Sigmoid colon (tissue), 7 donors: ENCODE results near the gene HPS1. TPM values are rescaled to one million over a fixed set of nuclear protein-coding genes. Genes with fewer than 3 reads are reported as not detected.

Experiments used
- DNase-seq: peaks from one replicate; pipeline ENCODE4 v3.0.0-alpha.2; 2019
- H3K27ac ChIP-seq, 4 donors: fragments of 200-600 bp; sonication (generic); one replicate each; pipeline ENCODE4 v1.5.1; 2016 to 2019; ENCODE audit warnings: mild to moderate bottlenecking in 1 of 4
- H3K27me3 ChIP-seq, 3 donors: fragments of 200-600 bp; sonication (generic); one replicate each; pipeline ENCODE4 v1.5.1; 2019; ENCODE audit warnings: mild to moderate bottlenecking in 1 of 3
- H3K36me3 ChIP-seq, 4 donors: fragments of 200-600 bp; sonication (generic); one replicate each; pipeline ENCODE4 v1.5.1; 2016 to 2019
- H3K4me1 ChIP-seq, 4 donors: fragments of 200-600 bp; sonication (generic); one replicate each; pipeline ENCODE4 v1.5.1; 2017 to 2019
- H3K4me3 ChIP-seq, 4 donors: fragments of 200-600 bp; sonication (generic); one replicate each; pipeline ENCODE4 v1.5.1; 2017 to 2019; ENCODE audit warnings: mild to moderate bottlenecking in 2 of 4, moderate library complexity in 1 of 4
- H3K9me3 ChIP-seq, 4 donors: fragments of 200-600 bp in 3 of 4; sonication (generic) in 3 of 4; one replicate each; pipeline versions ENCODE4 v1.5.1 to v1.6.1; 2013 to 2019
- CTCF ChIP-seq, 4 experiments: fragments of 450-650 bp in 3 of 4; fragments of 200-600 bp in 1 of 4; IDR thresholded peaks; one replicate each; pipeline ENCODE4 v1.5.1; 2016 to 2019; ENCODE audit warnings: antibody characterized with exemption in 4 of 4, mild to moderate bottlenecking in 3 of 4, moderate library complexity in 2 of 4
- EP300 ChIP-seq, 4 donors: sonication (generic); formaldehyde crosslinking; IDR thresholded peaks; one replicate each; pipeline ENCODE4 v1.6.1; 2017; ENCODE audit warnings: antibody characterized with exemption in 4 of 4
- POLR2A ChIP-seq, 2 donors: fragments of 450-650 bp; IDR thresholded peaks; one replicate each; pipeline ENCODE4 v1.6.1; 2016; ENCODE audit warnings: antibody characterized with exemption in 2 of 2, mild to moderate bottlenecking in 2 of 2, moderate library complexity in 2 of 2
- POLR2AphosphoS5 ChIP-seq, 4 donors: sonication (generic); formaldehyde crosslinking; IDR thresholded peaks; one replicate each; pipeline ENCODE4 v1.6.1; 2017; ENCODE audit warnings: antibody characterized with exemption in 4 of 4
- WGBS, 2 donors: extraction: QIAGEN DNeasy Blood & Tissue Kit; methylation state at CpG; one replicate each; pipeline ENCODE4 v1.1.7; 2013; 5-methylcytosine and 5-hydroxymethylcytosine counted together
- intact Hi-C: fragments of 100-400 bp; cut with DNase I; formaldehyde crosslinking; loops from one replicate; pipeline ENCODE4 v1.15.1; 2023
- polyA plus RNA-seq, 3 donors: library from polyadenylated mRNA; stranded (reverse); fragments of 200-250 nt; gene quantifications; one replicate each; pipeline ENCODE4 v1.2.3, GENCODE V29; 2013
- total RNA-seq, 4 donors: library from RNA; depleted of rRNA; stranded (reverse); fragments of >200 nt; gene quantifications; one replicate each; pipeline ENCODE4 v1.1.0, GENCODE V29; 2016
- donor health status: healthy with polysubstance abuse.
- donor health status: Bipolar disorder and iron deficiency.
- donor health status: healthy.

HPS1 gene
- total and polyA plus RNA-seq, 7 donors: 44.7 to 93.1 (median 70.7) TPM

DNA sequence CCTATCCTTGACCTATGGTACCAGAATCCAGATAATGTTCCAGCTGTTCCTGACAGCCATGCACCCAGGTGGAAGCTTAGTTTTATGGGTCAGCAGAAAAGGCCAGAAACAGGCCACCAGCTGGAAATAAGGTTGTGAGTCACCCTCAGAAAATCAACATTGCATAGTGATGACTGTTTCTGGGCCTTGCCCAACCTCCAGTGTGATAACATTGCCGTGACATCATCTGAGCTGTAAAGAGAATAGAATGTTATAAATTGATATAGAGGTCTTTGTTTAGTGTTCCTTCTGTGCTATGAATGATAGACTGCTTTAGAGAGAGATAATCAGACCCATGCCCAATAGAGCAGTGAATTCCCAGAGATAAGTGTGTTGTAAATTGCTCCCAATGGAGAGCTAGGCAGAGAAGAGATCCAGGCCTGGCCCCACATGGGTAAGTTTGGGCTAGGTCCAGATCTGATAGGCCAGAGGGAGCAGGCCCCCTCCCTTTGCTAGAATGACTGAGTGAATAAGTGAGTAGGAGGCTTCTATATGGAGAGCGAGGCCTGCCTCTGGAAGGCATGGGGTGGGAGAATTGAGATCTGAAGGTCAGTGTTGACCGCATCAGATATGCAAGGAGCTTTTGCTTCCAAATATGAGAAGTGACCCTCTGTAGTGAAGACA, 14.2 kb upstream of the HPS1 start:
- H3K4me1 ChIP-seq: peaks cover 0 to 16% (median 10%) of the 10 kb centered on the region in 4 donors
- intact Hi-C loops: loop anchor here (10.0 kb wide), 1 partner anchor 584 kb away; no protein-coding TSS in a partner anchor
- TF ChIP-seq POLR2A (IDR thresholded peaks at IDR 0.05): no peak
- TF ChIP-seq CTCF (IDR thresholded peaks at IDR 0.05): no peak
- peak in 3 of 4 donors; percentile 60 to 72 (median 60) for TF ChIP-seq POLR2AphosphoS5 (IDR thresholded peaks at IDR 0.05)
- no peak for TF ChIP-seq EP300 (IDR thresholded peaks at IDR 0.05)
- no peaks in the 10 kb centered on the region for H3K27me3 ChIP-seq
- 51 to 74% methylated on average over 3 of the region's 3 CpGs for WGBS, 2 donors
- no peak overlapping the region for H3K4me3 ChIP-seq
- peak overlapping the region; percentile 33 to 71 (median 48) for H3K27ac ChIP-seq
- DNase-seq: peak; percentile 77
- no peaks in the 10 kb centered on the region for H3K9me3 ChIP-seq
- no peaks in the 10 kb centered on the region for H3K36me3 ChIP-seq

DNA sequence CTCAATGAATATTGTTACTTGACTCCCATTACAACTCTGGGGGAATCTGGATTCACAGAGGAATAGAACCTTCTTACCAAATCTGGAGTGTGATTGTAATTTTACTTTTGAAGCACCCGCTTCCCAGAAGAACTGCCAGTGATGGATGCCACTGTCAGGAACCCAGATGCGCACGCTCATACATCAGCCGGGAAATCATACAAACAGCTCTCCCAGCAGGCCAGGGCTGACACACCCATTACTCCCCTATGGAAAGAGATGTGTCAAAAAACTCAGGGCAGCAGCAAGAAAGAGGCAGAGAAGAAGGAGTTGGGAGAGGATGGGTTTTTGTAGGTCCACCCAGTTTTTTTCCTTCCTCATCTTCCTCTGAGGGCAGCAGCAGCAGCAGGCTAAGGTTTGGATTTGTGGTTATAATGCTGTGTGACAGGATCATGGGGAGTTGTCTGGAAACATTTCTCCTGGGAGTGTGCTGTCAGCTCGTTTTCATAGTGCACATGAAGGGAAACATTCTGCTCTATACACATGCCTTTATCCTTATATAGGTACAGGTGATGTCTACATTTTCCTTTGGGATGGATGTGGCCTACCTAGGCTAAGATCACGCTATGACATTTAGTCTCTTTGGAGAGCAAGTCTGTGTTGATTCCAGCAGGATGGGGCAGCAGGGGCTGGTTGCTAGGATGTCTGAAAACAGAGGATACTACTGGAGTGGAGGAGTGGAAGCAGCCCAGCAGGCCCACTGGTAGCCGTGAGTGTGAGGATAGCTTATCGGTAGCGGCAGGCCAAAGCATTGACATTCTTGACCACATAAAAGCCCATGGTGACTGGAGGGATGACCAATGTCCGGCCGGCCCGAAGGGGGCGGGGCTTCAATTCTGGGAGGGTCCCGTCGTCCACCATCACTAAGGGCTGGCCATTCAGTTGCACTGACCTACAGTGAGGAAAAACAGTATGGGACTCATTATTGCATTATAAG, 12.4 kb upstream of the HPS1 start:
- Histone ChIP-seq H3K9me3 (no peaks in the 10 kb centered on the region), H3K27me3 (no peaks in the 10 kb centered on the region), H3K4me1 (peaks cover 0 to 16% (median 10%) of the 10 kb centered on the region in 4 donors), H3K36me3 (no peaks in the 10 kb centered on the region), H3K27ac (no peak overlapping the region), H3K4me3 (no peak overlapping the region)
- no peak for DNase-seq
- no peak for TF ChIP-seq CTCF (IDR thresholded peaks at IDR 0.05)
- TF ChIP-seq POLR2A (IDR thresholded peaks at IDR 0.05): no peak
- no peak for TF ChIP-seq EP300 (IDR thresholded peaks at IDR 0.05)
- intact Hi-C loops: no loop called here
- 86 to 91% methylated on average over 15 of the region's 15 CpGs for WGBS, 2 donors

DNA sequence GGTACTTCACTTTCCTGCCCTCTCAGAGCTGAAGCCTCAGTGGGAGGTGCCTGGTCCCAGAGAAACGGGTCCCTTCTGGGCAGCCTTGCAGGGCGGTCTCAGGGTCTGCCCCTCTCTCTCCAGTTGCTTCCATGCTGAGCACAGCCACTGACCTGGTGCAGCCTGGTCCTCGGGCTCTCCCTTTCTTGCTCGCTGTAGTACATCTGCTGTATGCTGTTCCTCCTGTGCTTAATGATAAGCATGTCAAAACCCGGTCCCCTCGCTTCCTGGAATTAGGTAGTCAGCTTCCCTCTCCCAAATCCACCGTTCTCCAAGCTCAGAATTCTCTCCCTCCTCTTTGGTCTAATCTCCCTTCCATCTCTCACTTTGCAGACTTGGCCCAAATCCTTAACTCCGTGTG, 11.0 kb upstream of the HPS1 start:
- no peak overlapping the region for H3K4me3 ChIP-seq
- no peaks in the 10 kb centered on the region for H3K27me3 ChIP-seq
- no peaks in the 10 kb centered on the region for H3K36me3 ChIP-seq
- H3K4me1 ChIP-seq: peaks cover 0 to 16% (median 10%) of the 10 kb centered on the region in 4 donors
- DNase-seq: no peak
- H3K9me3 ChIP-seq: no peaks in the 10 kb centered on the region
- intact Hi-C loops: no loop called here
- WGBS, 2 donors: 43 to 73% methylated on average over 8 of the region's 8 CpGs
- TF ChIP-seq CTCF (IDR thresholded peaks at IDR 0.05) (no peak), POLR2A (IDR thresholded peaks at IDR 0.05) (no peak), EP300 (IDR thresholded peaks at IDR 0.05) (no peak), POLR2AphosphoS5 (IDR thresholded peaks at IDR 0.05) (no peak)
- no peak overlapping the region for H3K27ac ChIP-seq

GRCh38 chr10:98456686-98457482, 10.1 kb upstream of the HPS1 start:
- TF ChIP-seq CTCF (IDR thresholded peaks at IDR 0.05) (no peak), POLR2AphosphoS5 (IDR thresholded peaks at IDR 0.05) (no peak), POLR2A (IDR thresholded peaks at IDR 0.05) (no peak), EP300 (IDR thresholded peaks at IDR 0.05) (no peak)
- no peak overlapping the region for H3K27ac ChIP-seq
- no peak overlapping the region for H3K4me3 ChIP-seq
- peaks cover 0 to 16% (median 10%) of the 10 kb centered on the region in 4 donors for H3K4me1 ChIP-seq
- WGBS, 2 donors: 75 to 81% methylated on average over 12 of the region's 12 CpGs
- no peaks in the 10 kb centered on the region for H3K9me3 ChIP-seq
- no peaks in the 10 kb centered on the region for H3K36me3 ChIP-seq
- no peaks in the 10 kb centered on the region for H3K27me3 ChIP-seq
- intact Hi-C loops: no loop called here
- no peak for DNase-seq
